HEK293T (cell line): Measurements from ENCODE around the gene NUCB1.

ENCODE experiments used
- CTCF ChIA-PET: fragments of 350-600 bp; formaldehyde crosslinking; extraction: SDS; loops from one replicate; lab custom pipeline; 2021; ENCODE audit warnings: antibody characterized with exemption, inconsistent platforms; lab: Yijun Ruan, JAX
- POLR2A ChIA-PET: fragments of 350-600 bp; formaldehyde crosslinking; extraction: SDS; loops from one replicate; lab custom pipeline; 2020; ENCODE audit warnings: antibody characterized with exemption, inconsistent platforms; lab: Yijun Ruan, JAX
- DNase-seq: peaks from one replicate; pipeline ENCODE4 v3.0.0; 2012; ENCODE audit warnings: mixed read lengths; ENCODE audit errors: extremely low spot score
- ARNT ChIP-seq: fragments of 450-650 bp; IDR thresholded peaks from 2 replicates; pipeline ENCODE4 v1.6.1; 2017; ENCODE audit warnings: mild to moderate bottlenecking
- BHLHE40 ChIP-seq: fragments of 450-650 bp; IDR thresholded peaks from 2 replicates; pipeline ENCODE4 v1.6.1; 2016; ENCODE audit warnings: mild to moderate bottlenecking, moderate library complexity, borderline replicate concordance
- CTBP1 ChIP-seq: fragments of 450-650 bp; IDR thresholded peaks from 2 replicates; pipeline ENCODE4 v1.6.1; 2016; ENCODE audit warnings: borderline replicate concordance
- ELF4 ChIP-seq: fragments of 450-650 bp; IDR thresholded peaks from 2 replicates; pipeline ENCODE4 v1.6.1; 2017; ENCODE audit warnings: antibody characterized with exemption
- FOXA1 ChIP-seq: fragments of 450-650 bp; IDR thresholded peaks from 2 replicates; pipeline ENCODE4 v1.6.1; 2016; ENCODE audit warnings: mild to moderate bottlenecking
- FOXK2 ChIP-seq: fragments of 450-650 bp; IDR thresholded peaks from 2 replicates; pipeline ENCODE4 v1.6.1; 2016; ENCODE audit warnings: mild to moderate bottlenecking
- FOXM1 ChIP-seq: fragments of 450-650 bp; IDR thresholded peaks from 2 replicates; pipeline ENCODE4 v1.6.1; 2017; ENCODE audit warnings: mild to moderate bottlenecking, borderline replicate concordance
- HDGF ChIP-seq: fragments of 450-650 bp; IDR thresholded peaks from 2 replicates; pipeline ENCODE4 v1.6.1; 2017; ENCODE audit warnings: antibody characterized with exemption, borderline replicate concordance
- L3MBTL2 ChIP-seq: fragments of 450-650 bp; conservative IDR thresholded peaks from 2 replicates; pipeline ENCODE4 v1.6.1; 2016; ENCODE audit warnings: mild to moderate bottlenecking
- LEF1 ChIP-seq: fragments of 450-650 bp; IDR thresholded peaks from 2 replicates; pipeline ENCODE4 v1.6.1; 2017; ENCODE audit warnings: mild to moderate bottlenecking, borderline replicate concordance
- NFRKB ChIP-seq: fragments of 450-650 bp; IDR thresholded peaks from 2 replicates; pipeline ENCODE4 v1.6.1; 2016; ENCODE audit warnings: mild to moderate bottlenecking, moderate library complexity
- SP1 ChIP-seq: fragments of 450-650 bp; IDR thresholded peaks from 2 replicates; pipeline ENCODE4 v1.6.1; 2017
- SUZ12 ChIP-seq: fragments of 450-650 bp; IDR thresholded peaks from 2 replicates; pipeline ENCODE4 v1.6.1; 2016; ENCODE audit warnings: mild to moderate bottlenecking
- TARDBP ChIP-seq: fragments of 450-650 bp; IDR thresholded peaks from 2 replicates; pipeline ENCODE4 v1.6.1; 2016
- ZNF384 ChIP-seq: fragments of 450-650 bp; IDR thresholded peaks from 2 replicates; pipeline ENCODE4 v1.6.1; 2016
- TF ChIP-seq, protein P1 (sequence below): fragments of 450-650 bp; IDR thresholded peaks from 2 replicates; pipeline ENCODE4 v1.6.1; 2016

The NUCB1 gene

DNA sequence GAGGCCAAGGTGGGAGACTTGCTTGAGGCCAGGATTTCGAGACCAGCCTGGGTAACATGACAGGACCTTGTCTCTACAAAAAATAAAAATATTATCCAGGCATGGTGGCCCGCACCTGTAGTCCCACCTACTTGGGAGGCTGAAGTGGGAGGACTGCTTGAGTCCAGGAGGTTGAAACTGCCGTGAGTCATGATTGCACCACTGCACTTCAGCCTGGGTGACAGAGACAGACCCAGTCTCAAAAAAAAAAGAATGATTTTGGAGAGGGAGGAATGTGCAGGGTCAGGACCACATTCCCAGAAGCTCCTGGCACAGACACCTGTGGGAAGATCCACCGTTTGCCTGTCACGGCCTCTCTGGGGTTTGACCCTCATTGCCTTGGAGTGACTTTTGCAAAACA, 45.3 kb downstream of the NUCB1 start:
- DNase-seq = no peak
- TF ChIP-seq TARDBP = no peak
- no peak for TF ChIP-seq HDGF
- TF ChIP-seq CTBP1 = no peak
- no peak for TF ChIP-seq L3MBTL2
- no peak for TF ChIP-seq ARNT
- no peak for TF ChIP-seq SUZ12
- no peak for TF ChIP-seq ZNF384
- no peak for TF ChIP-seq BHLHE40
- TF ChIP-seq FOXA1 = no peak
- TF ChIP-seq FOXM1 = no peak
- CTCF ChIA-PET = no interaction called here
- POLR2A ChIA-PET = no interaction called here

DNA sequence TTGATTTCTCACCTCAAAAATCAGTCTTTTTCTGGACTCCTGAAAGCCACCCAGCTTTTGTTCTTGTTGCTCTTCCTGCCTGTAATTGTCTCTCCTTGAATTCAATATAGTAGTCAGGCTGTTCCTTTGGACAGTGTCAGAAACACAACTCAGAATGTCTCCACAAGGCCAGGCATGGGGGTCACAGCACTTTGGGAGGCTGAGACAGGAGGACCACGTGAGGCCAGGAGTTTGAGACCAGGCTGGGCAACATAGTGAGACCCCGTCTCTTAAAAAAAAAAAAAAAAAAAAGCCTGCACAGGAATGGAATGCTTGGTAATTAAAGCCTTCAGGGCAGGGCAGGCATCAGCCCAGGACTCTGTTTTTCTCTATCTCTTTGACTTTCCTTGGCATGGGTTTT, 45.7 kb downstream of the NUCB1 start:
- CTCF ChIA-PET = no interaction called here
- DNase-seq = no peak
- POLR2A ChIA-PET = interaction anchor here (1.2 kb wide), 1 partner anchor 9 kb away, joined by 3 read pairs; the partner anchor contains the start of gene BAX
- TF ChIP-seq, protein P1, sequence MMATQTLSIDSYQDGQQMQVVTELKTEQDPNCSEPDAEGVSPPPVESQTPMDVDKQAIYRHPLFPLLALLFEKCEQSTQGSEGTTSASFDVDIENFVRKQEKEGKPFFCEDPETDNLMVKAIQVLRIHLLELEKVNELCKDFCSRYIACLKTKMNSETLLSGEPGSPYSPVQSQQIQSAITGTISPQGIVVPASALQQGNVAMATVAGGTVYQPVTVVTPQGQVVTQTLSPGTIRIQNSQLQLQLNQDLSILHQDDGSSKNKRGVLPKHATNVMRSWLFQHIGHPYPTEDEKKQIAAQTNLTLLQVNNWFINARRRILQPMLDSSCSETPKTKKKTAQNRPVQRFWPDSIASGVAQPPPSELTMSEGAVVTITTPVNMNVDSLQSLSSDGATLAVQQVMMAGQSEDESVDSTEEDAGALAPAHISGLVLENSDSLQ = no peak
- no peak for TF ChIP-seq FOXA1
- TF ChIP-seq LEF1 = no peak
- TF ChIP-seq ARNT = no peak
- TF ChIP-seq TARDBP = no peak
- no peak for TF ChIP-seq SP1
- no peak for TF ChIP-seq CTBP1
- TF ChIP-seq SUZ12 = no peak
- TF ChIP-seq ELF4 = no peak
- no peak for TF ChIP-seq HDGF
- TF ChIP-seq FOXM1 = no peak
- TF ChIP-seq L3MBTL2 = no peak
- TF ChIP-seq NFRKB = no peak

DNA sequence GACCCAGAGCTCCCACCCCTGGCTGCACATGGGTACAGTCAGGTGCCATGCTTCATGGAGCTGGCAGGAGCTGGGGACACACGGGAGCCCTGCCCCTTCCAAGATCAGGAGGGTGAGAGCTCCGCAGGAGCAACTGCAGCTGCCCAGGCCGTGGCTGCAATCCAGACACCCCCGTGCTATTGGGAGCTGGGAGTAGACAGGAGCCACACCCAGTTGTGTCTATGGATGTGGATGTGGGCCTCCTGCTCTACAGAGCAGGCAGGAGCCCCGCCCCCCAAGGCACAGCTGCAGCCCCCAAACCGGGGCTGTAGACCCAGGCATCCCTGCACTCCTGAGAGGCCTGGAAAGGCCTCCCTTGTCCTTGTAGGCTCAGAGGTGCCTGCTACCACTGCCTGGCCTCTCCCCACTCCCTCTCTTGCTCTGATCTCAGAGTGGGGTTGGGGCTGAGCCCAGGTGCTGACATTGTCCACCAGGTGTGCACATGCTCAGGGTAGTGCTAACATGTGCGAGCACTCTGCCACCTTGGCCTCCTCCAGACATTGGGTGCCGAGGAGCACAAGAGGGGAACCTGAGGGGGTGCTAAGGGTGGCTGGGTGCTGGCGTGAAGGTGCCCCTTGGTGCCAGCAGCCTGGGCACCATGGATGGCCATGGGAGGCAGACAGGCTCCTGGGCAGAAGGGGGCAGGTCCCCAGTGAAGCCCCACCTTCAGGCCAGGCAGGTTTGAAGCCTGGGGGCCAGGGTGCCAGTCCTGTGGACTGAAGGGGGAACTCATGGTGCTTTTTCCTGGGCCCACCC, 46.5 kb downstream of the NUCB1 start:
- TF ChIP-seq TARDBP (no peak), SP1 (no peak), CTBP1 (no peak), NFRKB (no peak)
- TF ChIP-seq, protein P1 = no peak
- POLR2A ChIA-PET = interaction anchor here (1.2 kb wide), 1 partner anchor 8 kb away, joined by 3 read pairs; the partner anchor contains the start of gene BAX
- no peak for DNase-seq
- CTCF ChIA-PET = no interaction called here

DNA sequence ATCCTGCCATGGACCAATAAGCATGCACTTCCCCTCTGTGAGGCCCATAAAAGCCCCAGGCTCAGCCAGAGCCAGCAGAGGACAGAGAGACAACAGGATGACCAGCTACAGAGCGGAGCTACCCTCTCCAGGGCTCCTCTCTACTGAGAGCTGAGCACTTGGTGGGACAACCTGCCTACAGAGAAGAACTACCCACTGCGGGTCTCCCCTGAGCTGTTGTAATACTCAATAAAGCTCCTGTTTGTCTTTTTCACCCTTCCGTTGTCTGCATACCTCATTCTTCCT, 47.1 kb downstream of the NUCB1 start:
- POLR2A ChIA-PET = no interaction called here
- no peak for DNase-seq
- TF ChIP-seq FOXK2 (no peak), NFRKB (no peak), ZNF384 (no peak), LEF1 (no peak), FOXM1 (no peak), L3MBTL2 (no peak), ARNT (no peak), BHLHE40 (no peak)
- TF ChIP-seq, protein P1 = no peak
- CTCF ChIA-PET = no interaction called here

DNA sequence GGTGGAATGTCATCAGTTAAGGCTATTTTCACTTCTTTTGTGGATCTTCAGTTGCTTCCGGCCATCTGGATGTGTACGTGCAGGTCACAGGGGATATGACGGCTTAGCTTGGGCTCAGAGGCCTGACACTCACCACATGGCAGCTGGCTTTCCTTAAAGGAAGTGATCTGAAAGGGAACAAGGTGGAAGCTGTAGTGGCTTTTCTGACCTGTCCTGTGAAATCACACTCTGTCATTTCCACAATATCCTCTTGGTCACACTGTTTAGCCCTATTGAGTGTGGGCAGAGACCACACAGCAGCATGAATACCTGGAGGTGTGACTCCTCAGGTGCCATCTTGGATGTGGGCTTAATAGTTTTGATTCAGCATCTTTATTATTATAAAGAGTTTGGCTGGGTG, 50.0 kb downstream of the NUCB1 start:
- POLR2A ChIA-PET = no interaction called here

DNA sequence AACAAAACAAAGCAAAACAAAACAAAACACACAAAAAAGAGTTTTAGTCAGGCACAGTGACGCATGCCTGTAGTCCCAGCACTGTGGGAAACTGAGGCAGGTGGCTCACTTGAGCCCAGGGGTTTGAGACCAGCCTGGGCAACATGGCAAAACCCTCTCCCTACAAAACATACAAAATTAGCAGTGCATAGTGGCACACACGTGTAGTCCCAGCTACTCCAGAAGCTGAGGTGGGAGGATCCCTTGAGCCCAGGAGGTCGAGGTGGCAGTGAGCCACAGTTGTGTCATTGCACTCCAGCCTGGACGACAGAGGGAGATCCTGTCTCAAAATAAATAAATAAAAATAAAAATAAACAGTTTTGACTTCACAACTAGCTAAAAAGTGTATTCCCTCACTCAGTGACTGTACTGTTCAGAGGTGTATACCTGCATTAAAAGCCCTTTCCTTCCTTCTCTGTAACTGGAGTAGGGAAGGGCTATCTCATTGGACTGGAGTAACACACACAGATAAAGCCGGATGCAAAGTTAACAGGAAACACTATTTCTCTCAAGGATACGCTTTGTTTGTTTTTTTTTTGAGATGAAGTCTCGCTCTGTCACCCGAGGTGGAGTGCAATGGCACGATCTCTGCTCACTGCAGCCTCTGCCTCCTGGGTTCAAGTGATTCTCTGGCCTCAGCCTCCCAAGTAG, 50.9 kb downstream of the NUCB1 start:
- TF ChIP-seq LEF1 (no peak), HDGF (no peak), FOXK2 (no peak), TARDBP (no peak), ARNT (no peak), SUZ12 (no peak)
- TF ChIP-seq, protein P1 = no peak
- CTCF ChIA-PET = no interaction called here
- no peak for DNase-seq
- POLR2A ChIA-PET = interaction anchor here (0.5 to 0.7 kb wide), 3 partner anchors 13 to 78 kb away, joined by 3 to 4 read pairs (median 3); partner anchors contain the start of gene PPP1R15A

More for the DNA sequence above, 50.0 kb downstream of the NUCB1 start:
- no peak for TF ChIP-seq FOXM1
- TF ChIP-seq TARDBP = no peak
- TF ChIP-seq SUZ12 = no peak
- TF ChIP-seq FOXK2 = no peak
- TF ChIP-seq BHLHE40 = no peak
- TF ChIP-seq FOXA1 = no peak
- CTCF ChIA-PET = no interaction called here
- DNase-seq = no peak
